A549 (cell line): ENCODE results near the gene CLIP1.

ENCODE experiments used
- CHD4 ChIP-seq: fragments of 200-600 bp; sonication (generic); IDR thresholded peaks from 2 replicates; pipeline ENCODE4 v1.6.1; 2016; ENCODE audit warnings: antibody characterized with exemption, mild to moderate bottlenecking, borderline replicate concordance
- EP300 ChIP-seq, 2 experiments: fragments of >200 bp; sonication (Bioruptor Twin); formaldehyde crosslinking; IDR thresholded peaks; 2 replicates in 1 of 2; 3 replicates in 1 of 2; pipeline ENCODE4 v1.6.1; 2016 to 2017
- ESRRA ChIP-seq: fragments of 150-350 bp; IDR thresholded peaks from 2 replicates; pipeline ENCODE4 v1.6.1; 2014; ENCODE audit warnings: mild to moderate bottlenecking, low read length, borderline replicate concordance
- FOSL2 ChIP-seq, 2 experiments: fragments of 450-650 bp in 1 of 2; fragments of >200 bp in 1 of 2; sonication (Bioruptor Twin) in 1 of 2; formaldehyde crosslinking; IDR thresholded peaks; 2 replicates each; pipeline versions ENCODE4 v1.5.0 to v1.6.1; 2016 to 2020; ENCODE audit warnings: mild to moderate bottlenecking in 1 of 2, moderate library complexity in 1 of 2
- POLR2A ChIP-seq: IDR thresholded peaks from 2 replicates; pipeline ENCODE4 v1.6.1; 2012; ENCODE audit warnings: mild to moderate bottlenecking, low read length
- POLR2AphosphoS2 ChIP-seq: conservative IDR thresholded peaks from 2 replicates; pipeline ENCODE4 v1.6.1; 2012; ENCODE audit warnings: low read length, improper control_type of control experiment, inconsistent platforms
- SMC3 ChIP-seq: fragments of >200 bp; sonication (Bioruptor Twin); formaldehyde crosslinking; IDR thresholded peaks from 3 replicates; pipeline ENCODE4 v1.6.1; 2018; ENCODE audit warnings: inconsistent platforms
- TF ChIP-seq, protein P1 (sequence below): fragments of >200 bp; sonication (Bioruptor Twin); formaldehyde crosslinking; IDR thresholded peaks from 3 replicates; pipeline ENCODE4 v1.5.1; 2016
- TF ChIP-seq, protein P2 (sequence below): IDR thresholded peaks from 2 replicates; pipeline ENCODE4 v1.6.1; 2012
- TF ChIP-seq, protein P3 (sequence below): fragments of 200-600 bp; sonication (generic); IDR thresholded peaks from 2 replicates; pipeline ENCODE4 v1.6.1; 2016; ENCODE audit warnings: antibody characterized with exemption, mild to moderate bottlenecking, moderate library complexity

DNA sequence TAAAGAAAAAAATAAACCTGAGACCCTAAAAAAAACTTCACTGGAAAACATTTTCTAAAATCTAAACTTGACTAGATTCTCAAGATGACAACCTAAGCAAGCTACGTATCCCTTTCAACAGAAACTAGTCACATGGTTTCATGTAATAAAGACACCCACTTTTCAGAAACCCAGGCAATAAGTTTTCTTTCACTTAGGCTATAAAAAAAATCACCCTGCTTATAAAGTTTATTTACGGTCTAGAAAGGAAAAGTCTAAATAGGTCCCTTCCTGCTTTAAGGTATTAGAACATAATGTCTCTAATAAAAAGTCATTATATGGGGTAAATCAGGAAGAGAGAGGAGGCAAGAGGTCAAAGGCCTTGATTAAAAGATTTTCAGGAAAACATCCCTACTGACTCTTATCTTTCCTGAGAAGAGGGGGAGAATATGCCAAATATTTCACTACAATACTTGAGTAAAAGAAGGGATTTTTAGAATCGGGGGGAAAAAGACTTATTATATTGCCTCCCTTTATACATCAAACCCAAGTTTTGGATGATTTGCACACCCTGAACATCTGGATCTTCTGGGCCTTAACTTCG lies 9.5 kb downstream of the CLIP1 start:
- TF ChIP-seq, protein P1, sequence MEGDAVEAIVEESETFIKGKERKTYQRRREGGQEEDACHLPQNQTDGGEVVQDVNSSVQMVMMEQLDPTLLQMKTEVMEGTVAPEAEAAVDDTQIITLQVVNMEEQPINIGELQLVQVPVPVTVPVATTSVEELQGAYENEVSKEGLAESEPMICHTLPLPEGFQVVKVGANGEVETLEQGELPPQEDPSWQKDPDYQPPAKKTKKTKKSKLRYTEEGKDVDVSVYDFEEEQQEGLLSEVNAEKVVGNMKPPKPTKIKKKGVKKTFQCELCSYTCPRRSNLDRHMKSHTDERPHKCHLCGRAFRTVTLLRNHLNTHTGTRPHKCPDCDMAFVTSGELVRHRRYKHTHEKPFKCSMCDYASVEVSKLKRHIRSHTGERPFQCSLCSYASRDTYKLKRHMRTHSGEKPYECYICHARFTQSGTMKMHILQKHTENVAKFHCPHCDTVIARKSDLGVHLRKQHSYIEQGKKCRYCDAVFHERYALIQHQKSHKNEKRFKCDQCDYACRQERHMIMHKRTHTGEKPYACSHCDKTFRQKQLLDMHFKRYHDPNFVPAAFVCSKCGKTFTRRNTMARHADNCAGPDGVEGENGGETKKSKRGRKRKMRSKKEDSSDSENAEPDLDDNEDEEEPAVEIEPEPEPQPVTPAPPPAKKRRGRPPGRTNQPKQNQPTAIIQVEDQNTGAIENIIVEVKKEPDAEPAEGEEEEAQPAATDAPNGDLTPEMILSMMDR, result no peak
- no peak for TF ChIP-seq POLR2A
- TF ChIP-seq CHD4, result no peak
- TF ChIP-seq ESRRA, result no peak
- no peak for TF ChIP-seq FOSL2 (IDR thresholded peaks at IDR 0.05)
- no peak for TF ChIP-seq FOSL2 (CRISPR knock-in tag; IDR thresholded peaks at IDR 0.05)
- TF ChIP-seq, protein P2, sequence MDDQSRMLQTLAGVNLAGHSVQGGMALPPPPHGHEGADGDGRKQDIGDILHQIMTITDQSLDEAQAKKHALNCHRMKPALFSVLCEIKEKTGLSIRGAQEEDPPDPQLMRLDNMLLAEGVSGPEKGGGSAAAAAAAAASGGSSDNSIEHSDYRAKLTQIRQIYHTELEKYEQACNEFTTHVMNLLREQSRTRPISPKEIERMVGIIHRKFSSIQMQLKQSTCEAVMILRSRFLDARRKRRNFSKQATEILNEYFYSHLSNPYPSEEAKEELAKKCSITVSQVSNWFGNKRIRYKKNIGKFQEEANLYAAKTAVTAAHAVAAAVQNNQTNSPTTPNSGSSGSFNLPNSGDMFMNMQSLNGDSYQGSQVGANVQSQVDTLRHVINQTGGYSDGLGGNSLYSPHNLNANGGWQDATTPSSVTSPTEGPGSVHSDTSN, result no peak
- TF ChIP-seq, protein P3, sequence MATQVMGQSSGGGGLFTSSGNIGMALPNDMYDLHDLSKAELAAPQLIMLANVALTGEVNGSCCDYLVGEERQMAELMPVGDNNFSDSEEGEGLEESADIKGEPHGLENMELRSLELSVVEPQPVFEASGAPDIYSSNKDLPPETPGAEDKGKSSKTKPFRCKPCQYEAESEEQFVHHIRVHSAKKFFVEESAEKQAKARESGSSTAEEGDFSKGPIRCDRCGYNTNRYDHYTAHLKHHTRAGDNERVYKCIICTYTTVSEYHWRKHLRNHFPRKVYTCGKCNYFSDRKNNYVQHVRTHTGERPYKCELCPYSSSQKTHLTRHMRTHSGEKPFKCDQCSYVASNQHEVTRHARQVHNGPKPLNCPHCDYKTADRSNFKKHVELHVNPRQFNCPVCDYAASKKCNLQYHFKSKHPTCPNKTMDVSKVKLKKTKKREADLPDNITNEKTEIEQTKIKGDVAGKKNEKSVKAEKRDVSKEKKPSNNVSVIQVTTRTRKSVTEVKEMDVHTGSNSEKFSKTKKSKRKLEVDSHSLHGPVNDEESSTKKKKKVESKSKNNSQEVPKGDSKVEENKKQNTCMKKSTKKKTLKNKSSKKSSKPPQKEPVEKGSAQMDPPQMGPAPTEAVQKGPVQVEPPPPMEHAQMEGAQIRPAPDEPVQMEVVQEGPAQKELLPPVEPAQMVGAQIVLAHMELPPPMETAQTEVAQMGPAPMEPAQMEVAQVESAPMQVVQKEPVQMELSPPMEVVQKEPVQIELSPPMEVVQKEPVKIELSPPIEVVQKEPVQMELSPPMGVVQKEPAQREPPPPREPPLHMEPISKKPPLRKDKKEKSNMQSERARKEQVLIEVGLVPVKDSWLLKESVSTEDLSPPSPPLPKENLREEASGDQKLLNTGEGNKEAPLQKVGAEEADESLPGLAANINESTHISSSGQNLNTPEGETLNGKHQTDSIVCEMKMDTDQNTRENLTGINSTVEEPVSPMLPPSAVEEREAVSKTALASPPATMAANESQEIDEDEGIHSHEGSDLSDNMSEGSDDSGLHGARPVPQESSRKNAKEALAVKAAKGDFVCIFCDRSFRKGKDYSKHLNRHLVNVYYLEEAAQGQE, result no peak
- no peak for TF ChIP-seq EP300 (IDR thresholded peaks at IDR 0.05)
- TF ChIP-seq SMC3, result no peak
- no peak for TF ChIP-seq POLR2AphosphoS2
